Stimulated activated CD4-positive, alpha-beta T cell treated with anti-CD3 and anti-CD28 coated beads, TNF-alpha, amount 100 ng/mL, for 48 hours (primary cell): Measurements from ENCODE around the gene OGG1.

Source experiments
- DNase-seq, 3 donors: peaks; one replicate each; pipeline ENCODE4 v3.0.0-alpha.2; 2020; ENCODE audit warnings: low read depth in 3 of 3

The OGG1 gene

DNA sequence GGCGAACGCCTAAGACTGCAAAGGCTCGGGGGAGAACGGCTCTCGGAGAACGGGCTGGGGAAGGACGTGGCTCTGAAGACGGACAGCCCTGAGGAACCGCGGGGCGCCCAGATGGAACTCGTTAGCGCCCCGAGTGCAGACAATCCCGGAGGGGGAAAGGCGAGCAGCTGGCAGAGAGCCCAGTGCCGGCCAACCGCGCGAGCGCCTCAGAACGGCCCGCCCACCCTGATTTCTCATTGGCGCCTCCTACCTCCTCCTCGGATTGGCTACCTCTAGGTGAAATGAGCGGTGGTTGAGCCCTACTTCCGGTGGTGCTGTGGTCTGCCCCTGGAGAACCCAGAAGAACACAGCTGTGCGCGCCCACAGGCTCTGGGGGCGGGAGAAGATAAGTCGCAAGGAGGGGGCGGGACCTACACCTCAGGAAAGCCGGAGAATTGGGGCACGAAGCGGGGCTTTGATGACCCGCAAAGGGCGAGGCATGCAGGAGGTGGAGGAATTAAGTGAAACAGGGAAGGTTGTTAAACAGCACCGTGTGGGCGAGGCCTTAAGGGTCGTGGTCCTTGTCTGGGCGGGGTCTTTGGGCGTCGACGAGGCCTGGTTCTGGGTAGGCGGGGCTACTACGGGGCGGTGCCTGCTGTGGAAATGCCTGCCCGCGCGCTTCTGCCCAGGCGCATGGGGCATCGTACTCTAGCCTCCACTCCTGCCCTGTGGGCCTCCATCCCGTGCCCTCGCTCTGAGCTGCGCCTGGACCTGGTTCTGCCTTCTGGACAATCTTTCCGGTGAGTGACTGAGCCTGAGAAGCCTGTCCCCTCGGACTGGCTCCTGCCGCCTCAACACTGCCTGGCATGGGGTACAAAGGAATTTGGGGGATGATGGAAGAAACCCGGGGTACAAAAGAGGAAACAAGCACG is at the start of gene OGG1:
TSS of gene OGG1 (plus strand) at position 308 of the 911 bp plus-strand sequence. CDS start at position 643, 335 bp downstream.
- DNase-seq = peak; percentile 90 to 94 (median 92)

DNA sequence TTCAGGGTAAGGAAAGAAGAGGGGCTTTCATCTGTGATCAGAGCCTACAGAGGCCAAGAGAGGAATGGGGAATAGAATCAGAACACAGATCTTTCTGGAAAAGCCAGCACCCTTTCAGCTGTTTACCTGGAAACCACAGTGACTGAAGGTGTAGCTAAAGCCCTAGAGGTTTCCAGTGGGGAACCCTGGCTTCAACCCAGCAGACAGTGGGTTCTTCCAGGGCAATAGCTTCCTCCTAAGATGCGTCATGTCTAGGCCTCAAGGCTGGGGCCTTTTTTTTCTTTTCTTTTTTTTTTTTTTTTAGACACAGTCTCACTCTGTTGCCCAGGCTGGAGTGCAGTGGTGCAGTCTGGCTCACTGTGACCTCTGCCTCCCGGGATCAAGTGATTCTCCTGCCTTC is 49.2 kb upstream of the OGG1 start:
- DNase-seq = no peak

DNA sequence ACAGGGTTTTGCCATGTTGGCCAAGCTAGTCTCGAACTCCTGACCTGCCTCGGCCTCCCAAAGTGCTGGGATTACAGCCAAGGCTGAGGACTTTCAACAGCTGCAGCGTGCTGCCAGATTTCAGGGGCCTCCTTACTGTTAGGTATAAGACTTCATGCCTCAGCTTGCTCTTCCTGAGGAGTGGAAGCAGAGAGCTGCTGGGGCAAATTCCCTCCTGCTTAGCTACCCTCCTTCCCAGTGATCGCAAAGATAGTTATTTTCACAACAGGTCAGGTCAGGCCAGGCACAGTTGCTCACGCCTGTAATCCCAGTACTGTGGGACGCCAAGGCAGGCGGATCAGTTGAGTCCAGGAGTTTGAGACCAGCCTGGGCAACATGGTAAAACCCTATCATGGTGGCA is 48.7 kb upstream of the OGG1 start:
- DNase-seq = no peak

GRCh38 chr3:9701711-9702110 is 48.0 kb upstream of the OGG1 start:
- DNase-seq = no peak

GRCh38 chr3:9703240-9703639 is 46.5 kb upstream of the OGG1 start:
- no peak for DNase-seq

DNA sequence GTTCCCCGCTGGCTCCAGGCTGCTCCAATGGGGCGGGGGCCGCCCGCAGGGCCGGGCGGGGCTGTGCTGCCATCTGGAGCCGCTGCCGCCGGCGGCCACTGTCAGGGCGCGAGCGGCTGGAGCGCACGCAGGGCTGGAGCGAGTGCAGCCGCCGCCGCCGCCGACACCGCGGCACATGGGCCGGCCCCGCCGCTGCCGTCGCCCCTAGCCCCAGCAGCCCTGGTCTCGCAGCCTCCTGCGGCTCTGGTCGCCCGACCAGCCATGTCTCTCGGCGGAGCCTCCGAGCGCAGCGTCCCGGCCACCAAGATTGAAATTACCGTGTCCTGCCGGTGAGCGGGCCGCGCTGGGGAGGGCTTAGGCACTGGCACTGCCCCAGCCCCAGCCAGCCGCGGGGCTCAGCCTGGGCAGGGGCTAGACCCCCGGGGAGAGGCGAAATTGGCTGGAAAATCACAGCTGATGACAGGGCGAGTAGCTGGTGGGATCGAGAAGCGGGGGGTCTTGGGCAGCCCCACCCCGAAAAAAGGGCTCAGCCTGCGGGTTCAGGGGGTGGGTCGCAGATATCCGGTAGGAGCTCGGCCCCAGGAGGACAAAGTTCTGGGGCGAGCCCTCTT is 45.9 kb upstream of the OGG1 start, which contains the start of gene CPNE9:
TSS of gene CPNE9 (plus strand) at position 98 of the 611 bp plus-strand sequence. CDS start at position 262, 164 bp downstream.
- no peak for DNase-seq

DNA sequence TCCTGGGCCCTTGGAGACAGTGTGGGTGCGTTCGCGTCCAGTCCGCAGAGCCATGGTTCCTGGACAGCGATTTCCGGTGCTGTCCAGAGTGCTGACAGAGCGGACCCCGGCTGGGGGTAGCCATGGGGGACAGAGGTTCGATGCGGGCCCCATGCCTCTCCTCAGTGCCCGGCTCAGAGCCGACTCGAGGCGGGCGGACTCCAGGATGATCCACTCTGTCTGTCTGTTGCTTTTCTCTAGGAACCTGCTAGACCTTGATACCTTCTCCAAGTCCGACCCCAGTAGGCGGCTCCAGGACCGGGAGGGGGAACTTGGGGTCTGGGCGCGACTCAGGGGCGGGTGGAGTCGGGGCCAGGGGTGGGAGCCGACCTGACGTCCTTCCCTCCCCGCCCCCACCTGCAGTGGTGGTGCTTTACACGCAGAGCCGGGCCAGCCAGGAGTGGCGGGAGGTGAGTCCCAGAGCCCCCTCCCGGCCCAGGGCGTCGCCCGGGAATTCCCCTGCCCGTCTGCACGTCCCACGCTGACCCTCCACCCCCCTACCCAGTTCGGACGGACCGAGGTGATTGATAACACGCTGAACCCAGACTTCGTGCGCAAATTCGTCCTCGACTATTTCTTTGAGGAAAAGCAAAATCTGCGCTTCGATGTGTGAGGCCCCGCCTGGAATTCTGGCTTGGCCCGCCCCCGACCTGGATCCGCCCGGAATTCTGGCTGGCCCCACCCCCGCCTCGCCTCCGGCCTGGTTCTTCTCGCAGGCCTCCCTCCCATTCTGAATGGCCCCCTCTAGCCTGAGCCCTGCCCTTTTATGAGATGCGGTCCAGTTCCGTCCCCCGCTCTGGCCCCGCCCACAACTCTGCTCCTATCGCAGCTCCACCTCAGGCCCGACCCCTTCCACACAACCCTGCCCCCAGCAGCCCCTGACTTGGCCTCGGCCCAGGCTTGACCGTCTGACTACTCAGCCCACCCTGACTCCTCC is 45.1 kb upstream of the OGG1 start:
- DNase-seq = no peak

GRCh38 chr3:9710174-9710739 is 39.5 kb upstream of the OGG1 start:
- no peak for DNase-seq

GRCh38 chr3:9712415-9712814 is 37.3 kb upstream of the OGG1 start:
- no peak for DNase-seq

DNA sequence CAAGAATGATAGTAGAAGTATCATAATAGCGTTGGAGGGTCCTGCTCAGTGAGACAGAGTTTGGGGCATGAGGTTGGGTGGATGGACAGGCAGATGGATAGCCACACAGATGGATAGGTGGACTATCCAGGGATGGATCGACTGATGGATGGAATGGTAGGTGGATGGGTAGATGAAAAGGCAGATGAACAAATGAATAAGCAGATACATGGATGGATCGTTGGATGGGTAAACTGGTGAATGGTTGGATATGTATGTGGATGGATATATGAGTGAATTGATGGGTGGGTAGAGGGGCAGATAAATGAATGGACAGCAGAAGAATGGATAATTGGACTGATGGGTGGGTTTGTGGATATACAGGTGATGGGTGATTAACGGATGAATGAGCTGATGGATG is 36.6 kb upstream of the OGG1 start:
- no peak for DNase-seq

DNA sequence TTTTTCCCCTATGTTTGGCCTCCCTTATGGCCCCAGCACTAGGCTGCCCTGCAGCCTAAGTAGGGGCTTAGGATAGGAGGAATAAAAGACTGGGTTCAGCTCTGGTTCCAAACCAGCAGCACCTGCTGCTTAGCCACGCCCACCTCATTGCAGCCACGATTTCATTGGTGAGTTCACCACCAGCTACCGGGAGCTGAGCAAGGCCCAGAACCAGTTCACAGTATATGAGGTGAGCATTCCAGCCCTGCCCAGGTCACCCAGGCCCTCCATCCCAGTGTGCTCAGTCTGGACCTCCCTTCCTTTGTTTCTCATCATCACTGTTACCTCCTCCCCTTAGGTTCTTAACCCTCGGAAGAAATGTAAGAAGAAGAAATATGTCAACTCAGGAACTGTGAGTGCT is 34.6 kb upstream of the OGG1 start:
- DNase-seq = no peak

GRCh38 chr3:9715764-9716437 is 33.9 kb upstream of the OGG1 start:
- DNase-seq = peak in 2 of 3 donors; percentile 20 to 32

DNA sequence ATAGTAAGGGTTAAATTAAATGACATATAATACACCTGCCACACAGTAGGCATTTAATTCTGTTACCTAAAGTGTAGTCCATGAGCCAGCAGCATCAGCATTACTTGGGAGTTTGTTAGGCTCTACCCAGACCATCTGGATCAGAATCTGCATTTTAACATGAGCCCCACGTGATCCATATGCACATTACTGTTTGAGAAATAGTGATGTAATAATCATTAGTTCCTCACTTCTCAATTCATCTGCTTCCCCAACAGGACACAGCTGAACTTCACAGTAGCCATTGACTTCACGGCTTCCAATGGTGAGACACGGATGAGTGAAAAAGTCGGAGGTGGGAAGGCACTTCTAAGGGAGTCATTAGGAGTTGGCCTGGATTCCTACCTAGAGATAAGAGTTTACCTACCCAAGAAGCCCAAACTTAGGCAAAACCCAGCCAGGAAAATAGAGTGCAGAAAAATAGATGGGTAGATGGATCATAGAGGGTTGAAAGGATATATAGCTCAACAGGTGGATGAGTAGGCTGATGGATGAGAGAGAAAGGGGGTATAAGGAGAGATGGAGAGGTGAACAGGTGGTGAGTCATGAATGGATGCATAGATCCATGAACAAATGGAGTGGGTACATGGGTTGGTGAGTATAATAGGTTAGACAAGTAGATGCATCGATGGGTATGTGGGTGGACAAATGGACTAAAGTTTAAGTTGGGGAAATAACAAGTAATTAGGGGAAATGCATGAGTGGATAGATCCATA is 32.8 kb upstream of the OGG1 start:
- DNase-seq = no peak

GRCh38 chr3:9717563-9717962 is 32.2 kb upstream of the OGG1 start:
- no peak for DNase-seq

- DNase-seq = no peak
Measured at GRCh38 chr3:9718118-9718517, 31.6 kb upstream of the OGG1 start.

- DNase-seq = no peak
Measured at GRCh38 chr3:9721015-9721699, 28.6 kb upstream of the OGG1 start.

DNA sequence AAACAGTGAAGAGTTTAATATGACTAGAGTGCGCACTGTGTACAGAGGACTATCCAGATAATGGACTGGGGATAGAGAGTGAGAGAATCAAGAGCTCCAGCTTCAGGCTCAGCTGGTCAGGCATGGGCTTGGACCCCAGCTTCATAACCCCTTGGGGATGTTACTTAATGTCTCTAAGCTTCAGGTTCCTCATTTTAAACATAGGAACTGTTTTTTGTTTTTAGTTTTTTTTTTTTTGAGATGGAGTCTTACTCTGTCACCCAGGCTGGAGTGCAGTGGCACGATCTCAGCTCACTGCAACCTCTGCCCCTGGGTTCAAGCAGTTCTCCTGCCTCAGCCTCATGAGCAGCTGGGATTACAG is 28.1 kb upstream of the OGG1 start:
- DNase-seq = no peak

DNA sequence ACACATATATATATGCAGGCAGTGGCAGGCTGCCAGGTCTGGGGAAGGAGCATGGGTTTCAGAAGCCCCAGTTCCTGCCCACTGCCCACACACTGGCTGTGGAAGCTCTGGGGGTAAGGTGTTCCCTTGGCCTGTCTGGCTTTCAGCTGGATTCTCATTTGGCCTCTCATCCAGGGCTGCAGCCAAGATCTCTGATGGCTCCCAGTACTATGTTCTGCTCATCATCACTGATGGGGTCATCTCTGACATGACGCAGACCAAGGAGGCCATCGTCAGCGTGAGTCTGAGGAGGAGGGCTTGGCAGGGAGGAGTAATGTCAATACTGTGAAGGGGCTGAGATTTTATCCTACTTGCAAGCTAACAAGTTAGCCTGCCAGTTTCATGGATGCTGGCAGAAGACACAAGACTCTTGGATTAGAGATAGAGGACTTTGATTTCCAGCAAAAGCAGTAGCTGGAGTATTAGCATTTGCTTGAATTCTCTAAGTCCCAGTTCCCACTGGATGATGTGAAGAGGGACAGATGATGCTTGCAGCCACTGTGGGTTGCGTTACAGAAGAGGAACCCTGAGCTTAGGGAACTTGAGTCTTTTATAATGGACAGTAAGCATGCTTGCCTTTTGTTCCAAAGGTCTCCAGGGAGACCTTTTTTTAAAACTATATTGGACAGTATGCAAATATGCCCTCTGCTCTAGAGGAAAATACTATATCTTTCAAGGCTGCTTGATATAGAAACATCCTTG is 23.8 kb upstream of the OGG1 start:
- no peak for DNase-seq

DNA sequence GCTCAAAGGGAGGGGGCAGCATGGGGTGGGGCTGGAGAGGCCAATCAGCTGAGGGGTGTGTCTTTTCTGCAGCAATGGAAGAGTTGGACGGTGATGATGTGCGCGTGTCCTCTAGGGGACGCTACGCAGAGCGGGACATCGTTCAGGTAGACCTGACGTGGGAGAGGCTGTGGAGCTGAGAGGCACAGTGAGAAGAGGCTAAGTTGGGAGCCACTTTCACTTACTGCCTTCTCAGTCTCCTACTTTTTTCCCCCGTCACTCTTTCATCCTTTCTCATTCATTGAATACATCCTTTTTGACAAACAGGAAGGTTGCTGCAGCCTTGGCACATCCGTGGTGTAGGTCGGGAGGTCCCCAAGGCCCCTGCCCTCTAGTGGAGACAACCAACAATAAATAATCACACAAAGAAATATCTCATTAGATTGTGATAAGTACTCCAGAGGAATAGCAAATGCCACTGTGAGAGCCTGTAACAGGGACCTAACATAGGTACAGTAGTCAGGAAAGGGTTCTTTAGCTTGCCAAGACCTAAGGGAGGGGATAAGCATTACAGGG is 22.6 kb upstream of the OGG1 start:
- peak in 2 of 3 donors; percentile 54 to 65 for DNase-seq
